Testis (tissue), 2 donors: ENCODE measurements around the gene ERC2.

Experiments used
- POLR2A ChIP-seq: fragments of 450-650 bp; IDR thresholded peaks from one replicate; pipeline ENCODE4 v1.6.1; 2017; ENCODE audit warnings: antibody characterized with exemption, mild to moderate bottlenecking, moderate library complexity
- TF ChIP-seq, protein P1 (sequence below), 3 experiments: fragments of 450-650 bp in 2 of 3; fragments of 200-600 bp in 1 of 3; sonication (generic) in 1 of 3; IDR thresholded peaks; one replicate each; pipeline ENCODE4 v1.5.1; 2016 to 2019; ENCODE audit warnings: antibody characterized with exemption in 3 of 3, mild to moderate bottlenecking in 2 of 3, moderate library complexity in 1 of 3

DNA sequence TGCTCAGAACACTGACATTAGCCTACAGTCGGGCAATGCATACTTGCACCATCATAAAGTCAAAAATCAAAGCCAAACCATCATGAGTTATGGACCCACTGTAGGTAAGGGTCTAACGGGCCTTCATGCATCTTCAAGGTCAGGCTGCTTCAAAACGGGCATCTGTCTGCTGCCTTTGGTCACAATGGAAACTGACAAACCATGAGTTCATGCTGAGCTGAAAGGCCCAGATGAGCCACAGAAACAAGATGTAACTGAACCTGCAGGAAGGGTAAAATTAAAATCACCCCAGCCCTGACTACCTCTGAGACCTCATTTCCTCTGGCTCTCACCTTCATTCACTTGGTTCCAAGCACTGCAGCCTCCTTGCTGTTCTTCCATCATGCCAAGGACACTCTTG lies 143.8 kb downstream of the ERC2 start:
- TF ChIP-seq, protein P1, sequence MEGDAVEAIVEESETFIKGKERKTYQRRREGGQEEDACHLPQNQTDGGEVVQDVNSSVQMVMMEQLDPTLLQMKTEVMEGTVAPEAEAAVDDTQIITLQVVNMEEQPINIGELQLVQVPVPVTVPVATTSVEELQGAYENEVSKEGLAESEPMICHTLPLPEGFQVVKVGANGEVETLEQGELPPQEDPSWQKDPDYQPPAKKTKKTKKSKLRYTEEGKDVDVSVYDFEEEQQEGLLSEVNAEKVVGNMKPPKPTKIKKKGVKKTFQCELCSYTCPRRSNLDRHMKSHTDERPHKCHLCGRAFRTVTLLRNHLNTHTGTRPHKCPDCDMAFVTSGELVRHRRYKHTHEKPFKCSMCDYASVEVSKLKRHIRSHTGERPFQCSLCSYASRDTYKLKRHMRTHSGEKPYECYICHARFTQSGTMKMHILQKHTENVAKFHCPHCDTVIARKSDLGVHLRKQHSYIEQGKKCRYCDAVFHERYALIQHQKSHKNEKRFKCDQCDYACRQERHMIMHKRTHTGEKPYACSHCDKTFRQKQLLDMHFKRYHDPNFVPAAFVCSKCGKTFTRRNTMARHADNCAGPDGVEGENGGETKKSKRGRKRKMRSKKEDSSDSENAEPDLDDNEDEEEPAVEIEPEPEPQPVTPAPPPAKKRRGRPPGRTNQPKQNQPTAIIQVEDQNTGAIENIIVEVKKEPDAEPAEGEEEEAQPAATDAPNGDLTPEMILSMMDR (IDR thresholded peaks at IDR 0.05), result no peak
- no peak for TF ChIP-seq POLR2A
